Keratinocyte (primary cell): ENCODE data around the gene SMIM36. TPM values are rescaled to one million over a fixed set of nuclear protein-coding genes. Genes with fewer than 3 reads are reported as not detected.

ENCODE experiments used
- DNase-seq: peaks from one replicate; pipeline ENCODE4 v3.0.0-alpha.2; 2011; ENCODE audit warnings: low read depth, missing footprints, low spot score
- FAIRE-seq: peaks from 2 replicates; lab custom pipeline; 2011; peaks lifted over from hg19 to GRCh38; lab: Jason Lieb, UNC
- H2AFZ ChIP-seq: 2 replicates; pipeline ENCODE4 v1.6.0; 2012; ENCODE audit warnings: low read length, control low read depth, inconsistent platforms; ENCODE audit not compliant: control insufficient read depth
- H3K27ac ChIP-seq: 2 replicates; pipeline ENCODE4 v1.5.1; 2011; ENCODE audit warnings: low read length; ENCODE audit not compliant: control insufficient read depth, insufficient read depth
- H3K27me3 ChIP-seq: 3 replicates; pipeline ENCODE4 v1.6.0; 2011; ENCODE audit warnings: low read length; ENCODE audit not compliant: control insufficient read depth, insufficient read depth; ENCODE audit errors: extremely low read depth
- H3K36me3 ChIP-seq, 2 experiments: 2 replicates in 1 of 2; 3 replicates in 1 of 2; pipeline ENCODE4 v1.5.1; 2011; ENCODE audit warnings: low read length in 2 of 2, mild to moderate bottlenecking in 1 of 2; ENCODE audit not compliant: control insufficient read depth in 2 of 2, insufficient read depth in 2 of 2; ENCODE audit errors: extremely low read depth in 1 of 2
- H3K4me1 ChIP-seq: 3 replicates; pipeline ENCODE4 v1.5.1; 2011; ENCODE audit warnings: low read length; ENCODE audit not compliant: control insufficient read depth, insufficient read depth; ENCODE audit errors: extremely low read depth
- H3K4me2 ChIP-seq: 3 replicates; pipeline ENCODE4 v1.6.0; 2011; ENCODE audit warnings: low read depth, low read length; ENCODE audit not compliant: control insufficient read depth, insufficient read depth; ENCODE audit errors: extremely low read depth
- H3K4me3 ChIP-seq, 3 experiments: fragments of 200-600 bp in 1 of 3; sonication (generic) in 1 of 3; 2 replicates in 2 of 3; 3 replicates in 1 of 3; pipeline ENCODE4 v1.5.1; 2011 to 2016; ENCODE audit warnings: low read length in 3 of 3, mild to moderate bottlenecking in 3 of 3, control low read depth in 2 of 3, inconsistent platforms in 1 of 3, low read depth in 1 of 3, mixed read lengths in 1 of 3, mixed run types in 1 of 3, moderate library complexity in 1 of 3; ENCODE audit not compliant: control insufficient read depth in 2 of 3, insufficient read depth in 2 of 3; ENCODE audit errors: extremely low read depth in 1 of 3
- H3K79me2 ChIP-seq: 2 replicates; pipeline ENCODE4 v1.6.0; 2012; ENCODE audit warnings: low read length; ENCODE audit not compliant: control insufficient read depth, insufficient read depth
- H3K9ac ChIP-seq: 3 replicates; pipeline ENCODE4 v1.6.0; 2011; ENCODE audit warnings: low read length; ENCODE audit not compliant: control insufficient read depth, insufficient read depth; ENCODE audit errors: extremely low read depth
- H3K9me1 ChIP-seq: 3 replicates; pipeline ENCODE4 v1.6.0; 2011; ENCODE audit warnings: low read length; ENCODE audit not compliant: control insufficient read depth, insufficient read depth; ENCODE audit errors: extremely low read depth
- H3K9me3 ChIP-seq: 2 replicates; pipeline ENCODE4 v1.5.1; 2012; ENCODE audit warnings: low read depth, low read length; ENCODE audit not compliant: control insufficient read depth
- H4K20me1 ChIP-seq: 3 replicates; pipeline ENCODE4 v1.6.0; 2011; ENCODE audit warnings: low read length; ENCODE audit not compliant: control insufficient read depth, insufficient read depth; ENCODE audit errors: extremely low read depth
- CTCF ChIP-seq, 3 experiments: IDR thresholded peaks in 1 of 3; conservative IDR thresholded peaks in 1 of 3; optimal IDR thresholded peaks in 1 of 3; 2 replicates in 2 of 3; 3 replicates in 1 of 3; pipeline versions ENCODE3 to v1.5.1; 2011; ENCODE audit warnings: low read length in 3 of 3, mild to moderate bottlenecking in 3 of 3, moderate library complexity in 2 of 3, control low read depth in 1 of 3, inconsistent platforms in 1 of 3; ENCODE audit not compliant: insufficient read depth in 2 of 3; ENCODE audit errors: extremely low read depth in 1 of 3
- EZH2 ChIP-seq: IDR thresholded peaks from one replicate; pipeline ENCODE4 v1.6.1; 2012; ENCODE audit warnings: inconsistent platforms, mild to moderate bottlenecking, low read length, moderate library complexity
- dilution Hi-C: fragments of 300-500 bp; cut with MboI; formaldehyde crosslinking; loops from one replicate; pipeline ENCODE4 v1.7.0; 2020; ENCODE audit warnings: low sequenced_read_pairs; ENCODE audit not compliant: extremely low pct_ligation_motif_present
- polyA plus RNA-seq, 5 experiments: library from polyadenylated mRNA; depleted of rRNA in 3 of 5; stranded (reverse) in 3 of 5; stranded (forward) in 1 of 5; unstranded in 1 of 5; fragments of >200 nt; gene quantifications; 1 replicate in 1 of 5; 2 replicates in 3 of 5; 3 replicates in 1 of 5; pipeline versions ENCODE4 v1.2.1 to v1.2.3, GENCODE V29; 2011 to 2012; ENCODE audit warnings: missing spikeins in 2 of 5, low read depth in 1 of 5, low replicate concordance in 1 of 5
- small RNA-seq, 3 experiments: library from RNA; depleted of rRNA; stranded (forward); fragments of <200 nt; gene quantifications; one replicate each; pipeline ENCODE3, GENCODE V24; 2012; ENCODE audit warnings: low read depth in 3 of 3, low replicate concordance in 1 of 3; ENCODE audit not compliant: insufficient read length in 3 of 3

Gene SMIM36
- polyA plus RNA-seq, 1 donor (not counting 4 experiments of a cell fraction or from before 2014, with no cell fraction given) = not detected

GRCh38 chr17:55402374-55402773 lies 108.9 kb downstream of the SMIM36 start:
- H2AFZ ChIP-seq = no peak overlapping the region
- no peaks in the 10 kb centered on the region for H3K9me1 ChIP-seq
- DNase-seq (no peak), FAIRE-seq (no peak)
- H4K20me1 ChIP-seq = no peaks in the 10 kb centered on the region
- no peak overlapping the region for H3K4me3 ChIP-seq
- H3K79me2 ChIP-seq = no peaks in the 10 kb centered on the region
- no peak overlapping the region for H3K27ac ChIP-seq
- H3K4me2 ChIP-seq = no peak overlapping the region
- TF ChIP-seq CTCF (optimal IDR thresholded peaks at IDR 0.05 in 1 of 3, IDR thresholded peaks at IDR 0.05 in 1 of 3, conservative IDR thresholded peaks at IDR 0.05 in 1 of 3; ENCODE audit: extremely low read depth in 1 of 3, insufficient read depth in 2 of 3, low read length in 3 of 3) = no peak
- no peak for TF ChIP-seq EZH2
- H3K36me3 ChIP-seq = no peaks in the 10 kb centered on the region
- H3K9me3 ChIP-seq = no peaks in the 10 kb centered on the region
- H3K9ac ChIP-seq = no peak overlapping the region
- no peaks in the 10 kb centered on the region for H3K27me3 ChIP-seq
- dilution Hi-C loops = no loop called here
- no peaks in the 10 kb centered on the region for H3K4me1 ChIP-seq

Small RNA genes lying within 50 kb of the gene (small RNA-seq; reads per million reads assigned to genes)
- 0 reads per million in 3 experiments for gene RNU6-1249P

Other genes with a start within 250 kb of the SMIM36 start
- gene HLF, start 246.5 kb downstream of the SMIM36 start, polyA plus RNA-seq = 0.09 to 0.85 TPM (median 0.21 TPM) in 3 replicates
- gene MMD, start 89.6 kb downstream of the SMIM36 start, polyA plus RNA-seq = 4.5 to 6.4 TPM (median 6.0 TPM) in 3 replicates
- 0.16 to 0.21 TPM (median 0.18 TPM) in 3 replicates for gene TMEM100, start 211.4 kb upstream of the SMIM36 start, polyA plus RNA-seq
- 19.8 to 33.1 TPM (median 29.5 TPM) in 3 replicates for gene PCTP, start 239.6 kb upstream of the SMIM36 start, polyA plus RNA-seq